Muscle layer of colon (tissue), 2 donors: ENCODE measurements around the gene TTLL10.
"Not testable (repeated sequence)": the region's sequence is repeated elsewhere in the genome, so short reads cannot be mapped to it uniquely, and the experiment has no call there.

Experiments used
- H3K27ac ChIP-seq: one replicate; pipeline ENCODE4 v1.7.0; 2013; ENCODE audit warnings: low read depth, mild to moderate bottlenecking, low read length, moderate library complexity
- H3K27me3 ChIP-seq, 2 donors: one replicate each; pipeline ENCODE4 v1.7.0; 2013; ENCODE audit warnings: low read length in 2 of 2, mild to moderate bottlenecking in 2 of 2; ENCODE audit not compliant: insufficient read depth in 2 of 2, control insufficient read depth in 1 of 2
- H3K36me3 ChIP-seq: one replicate; pipeline ENCODE4 v1.7.0; 2013; ENCODE audit warnings: mild to moderate bottlenecking, low read length; ENCODE audit not compliant: insufficient read depth
- H3K4me1 ChIP-seq: one replicate; pipeline ENCODE4 v1.7.0; 2013; ENCODE audit warnings: mild to moderate bottlenecking, low read length; ENCODE audit not compliant: insufficient read depth
- H3K4me3 ChIP-seq, 2 donors: one replicate each; pipeline ENCODE4 v1.7.0; 2013; ENCODE audit warnings: low read length in 2 of 2, low read depth in 1 of 2, mild to moderate bottlenecking in 1 of 2, moderate library complexity in 1 of 2
- H3K9ac ChIP-seq: one replicate; pipeline ENCODE4 v1.7.0; 2013; ENCODE audit warnings: low read length
- H3K9me3 ChIP-seq: one replicate; pipeline ENCODE4 v1.7.0; 2013; ENCODE audit warnings: mild to moderate bottlenecking, low read length
- donor health status: abdominal sarcoma.
- donor health status: Adenocarcinoma of cecum.

TTLL10 gene

DNA sequence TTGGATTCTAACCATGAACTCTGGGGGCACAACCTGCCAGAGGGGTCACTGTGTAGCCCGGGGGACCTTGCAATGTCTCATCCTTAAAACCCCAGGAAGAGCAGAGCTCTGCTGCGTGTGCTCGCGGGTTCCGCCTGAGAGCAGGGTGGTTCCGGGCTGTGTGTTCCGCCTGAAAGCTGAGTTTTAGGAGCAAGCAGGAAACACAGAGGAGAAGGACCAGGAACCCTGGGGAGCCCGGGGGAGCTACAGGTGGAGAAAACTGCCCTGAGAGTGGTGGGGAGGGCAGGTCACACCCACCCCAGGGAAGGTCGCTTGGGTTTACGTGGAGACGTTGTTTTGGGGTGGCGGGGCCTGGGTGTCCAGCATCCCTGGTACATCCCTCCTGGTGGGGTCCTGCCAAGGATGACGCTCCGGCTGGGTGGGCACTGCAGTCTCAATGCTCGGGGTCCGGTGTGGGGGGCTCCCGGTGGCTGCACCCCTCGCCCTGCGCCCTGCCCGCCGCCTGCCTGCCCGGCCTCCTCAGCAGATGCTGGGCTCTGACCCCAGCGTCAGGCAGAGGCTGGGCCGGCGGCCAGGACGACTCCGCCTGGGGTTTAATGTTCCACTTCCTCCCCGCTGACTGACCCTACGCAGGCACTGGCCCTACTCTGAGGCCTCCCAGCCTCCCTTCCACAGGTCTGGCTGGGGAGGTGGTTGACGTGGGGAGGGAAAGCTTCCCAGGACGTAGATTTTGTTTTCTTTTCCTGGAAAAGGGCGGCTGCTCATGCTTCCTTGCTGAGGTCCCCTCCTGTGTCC, 40.5 kb upstream of the TTLL10 start:
- Histone ChIP-seq H3K27me3 (peaks cover 0 to 24% of the 10 kb centered on the region in 2 donors), H3K27ac (no peak overlapping the region), H3K9ac (no peak overlapping the region), H3K36me3 (no peaks in the 10 kb centered on the region), H3K9me3 (no peaks in the 10 kb centered on the region), H3K4me3 (no peak overlapping the region), H3K4me1 (no peaks in the 10 kb centered on the region)

DNA sequence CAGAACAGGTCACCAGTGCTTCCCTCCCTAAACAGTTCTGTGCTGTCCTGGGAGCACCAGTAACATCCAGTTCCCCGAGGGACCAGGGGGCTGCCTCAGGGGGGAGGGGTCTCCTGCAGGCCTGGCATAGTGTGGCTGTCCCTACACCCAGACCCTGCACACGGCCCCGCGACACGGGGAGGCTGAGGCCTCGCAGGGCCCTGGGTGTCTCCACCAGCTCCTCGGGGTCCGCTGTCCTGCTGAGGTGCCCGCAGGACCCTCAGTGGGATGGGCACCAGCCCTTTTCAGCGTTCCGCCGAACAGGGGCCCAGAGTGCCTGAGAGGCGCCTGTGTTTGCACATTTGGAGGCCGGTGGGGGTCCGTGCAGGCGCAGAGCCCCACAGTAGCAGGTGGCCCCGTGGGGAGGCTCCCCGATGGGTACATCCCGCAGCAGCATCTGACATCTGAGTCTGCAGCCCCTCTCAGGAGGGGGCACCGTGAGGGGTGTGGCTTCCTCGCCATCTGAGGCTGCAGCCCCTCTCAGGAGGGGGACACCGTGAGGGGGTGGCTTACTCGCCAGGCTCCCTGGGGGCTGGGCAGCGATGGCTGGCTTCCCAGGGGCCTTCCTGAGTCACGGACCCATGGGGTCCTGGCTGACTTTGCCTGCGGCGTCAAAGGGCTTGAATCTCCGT, 39.2 kb upstream of the TTLL10 start:
- Histone ChIP-seq H3K27ac (no peak overlapping the region), H3K4me3 (no peak overlapping the region), H3K4me1 (no peaks in the 10 kb centered on the region), H3K9me3 (no peaks in the 10 kb centered on the region), H3K36me3 (no peaks in the 10 kb centered on the region), H3K27me3 (peaks cover 0 to 24% of the 10 kb centered on the region in 2 donors), H3K9ac (no peak overlapping the region)

DNA sequence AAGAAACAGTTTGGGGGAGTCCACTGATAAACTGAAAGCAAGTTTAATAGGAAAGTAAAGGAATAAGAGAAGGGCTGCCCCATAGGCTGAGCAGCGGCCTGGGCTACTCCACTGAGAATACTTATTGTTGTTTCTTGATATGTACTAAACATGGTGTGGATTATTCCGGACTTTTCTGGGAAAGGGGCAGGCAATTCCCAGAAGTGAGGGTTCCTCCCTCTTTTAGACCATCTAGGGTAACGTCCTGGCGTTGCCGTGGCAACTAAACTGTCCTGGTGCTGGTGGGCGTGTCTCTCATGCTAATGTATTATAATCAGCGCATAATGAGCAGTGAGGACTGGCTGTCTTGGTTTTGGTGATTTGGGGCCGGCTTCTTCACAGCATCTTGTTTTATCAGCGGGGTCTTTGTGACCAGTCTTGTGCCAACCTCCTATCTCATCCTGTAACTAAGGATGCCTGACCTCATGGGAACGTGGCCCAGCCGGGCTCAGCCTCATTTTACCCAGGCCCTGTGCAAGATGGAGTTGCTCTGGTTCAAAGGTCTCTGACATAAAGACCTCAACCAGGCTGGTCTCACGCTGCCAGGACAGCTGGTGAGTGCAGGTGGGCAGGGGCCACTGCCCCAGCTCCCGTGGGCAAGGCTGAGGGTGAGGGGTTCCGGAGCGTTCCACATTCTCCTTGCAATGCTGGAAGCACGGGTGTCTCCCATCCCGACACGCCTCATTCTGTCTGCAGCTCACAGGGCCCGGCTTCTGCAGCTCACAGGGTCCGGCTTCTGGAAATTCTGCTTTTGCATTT, 38.1 kb upstream of the TTLL10 start:
- Histone ChIP-seq H3K4me3 (no peak overlapping the region), H3K36me3 (no peaks in the 10 kb centered on the region), H3K9me3 (no peaks in the 10 kb centered on the region), H3K9ac (no peak overlapping the region), H3K27me3 (peaks cover 0 to 24% of the 10 kb centered on the region in 2 donors), H3K4me1 (no peaks in the 10 kb centered on the region), H3K27ac (no peak overlapping the region)

DNA sequence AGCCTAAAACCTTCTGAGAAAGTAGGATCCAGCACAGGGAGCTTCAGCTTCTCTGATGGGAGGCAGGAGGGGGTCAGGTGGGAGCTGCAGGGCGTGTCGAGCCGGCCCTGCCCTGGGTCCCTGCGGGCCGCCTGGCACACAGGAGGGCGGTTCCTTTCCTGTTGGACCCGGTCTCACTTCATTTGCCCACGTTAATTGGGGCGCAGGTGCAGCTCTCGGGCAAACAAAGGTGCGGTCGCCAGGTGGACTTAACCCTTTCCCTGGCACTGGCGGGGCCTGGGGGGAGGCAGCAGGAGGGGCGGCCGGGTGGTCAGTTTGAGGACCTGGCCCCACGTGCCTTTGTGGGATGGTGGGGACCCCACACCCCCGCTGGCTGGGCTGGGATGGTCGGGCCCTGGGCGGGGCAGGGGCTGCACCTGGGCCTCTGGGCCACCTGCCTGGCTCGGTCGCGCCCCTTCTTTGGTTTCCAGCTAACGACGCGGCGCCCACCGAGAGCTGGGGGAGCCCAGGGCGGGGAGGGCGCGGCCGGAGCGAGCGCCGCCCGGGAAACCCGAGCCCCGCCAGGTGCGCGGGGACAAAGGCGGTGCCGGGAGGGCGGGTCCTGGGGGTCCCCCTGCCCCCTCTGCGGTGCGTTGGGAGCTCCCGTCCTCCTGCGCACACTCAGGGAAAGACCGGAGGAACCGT, 37.0 kb upstream of the TTLL10 start:
- no peak overlapping the region for H3K9ac ChIP-seq
- H3K9me3 ChIP-seq = no peaks in the 10 kb centered on the region
- H3K36me3 ChIP-seq = no peaks in the 10 kb centered on the region
- no peak overlapping the region for H3K4me3 ChIP-seq
- peaks cover 0 to 26% of the 10 kb centered on the region in 2 donors for H3K27me3 ChIP-seq
- no peaks in the 10 kb centered on the region for H3K4me1 ChIP-seq
- H3K27ac ChIP-seq = no peak overlapping the region

DNA sequence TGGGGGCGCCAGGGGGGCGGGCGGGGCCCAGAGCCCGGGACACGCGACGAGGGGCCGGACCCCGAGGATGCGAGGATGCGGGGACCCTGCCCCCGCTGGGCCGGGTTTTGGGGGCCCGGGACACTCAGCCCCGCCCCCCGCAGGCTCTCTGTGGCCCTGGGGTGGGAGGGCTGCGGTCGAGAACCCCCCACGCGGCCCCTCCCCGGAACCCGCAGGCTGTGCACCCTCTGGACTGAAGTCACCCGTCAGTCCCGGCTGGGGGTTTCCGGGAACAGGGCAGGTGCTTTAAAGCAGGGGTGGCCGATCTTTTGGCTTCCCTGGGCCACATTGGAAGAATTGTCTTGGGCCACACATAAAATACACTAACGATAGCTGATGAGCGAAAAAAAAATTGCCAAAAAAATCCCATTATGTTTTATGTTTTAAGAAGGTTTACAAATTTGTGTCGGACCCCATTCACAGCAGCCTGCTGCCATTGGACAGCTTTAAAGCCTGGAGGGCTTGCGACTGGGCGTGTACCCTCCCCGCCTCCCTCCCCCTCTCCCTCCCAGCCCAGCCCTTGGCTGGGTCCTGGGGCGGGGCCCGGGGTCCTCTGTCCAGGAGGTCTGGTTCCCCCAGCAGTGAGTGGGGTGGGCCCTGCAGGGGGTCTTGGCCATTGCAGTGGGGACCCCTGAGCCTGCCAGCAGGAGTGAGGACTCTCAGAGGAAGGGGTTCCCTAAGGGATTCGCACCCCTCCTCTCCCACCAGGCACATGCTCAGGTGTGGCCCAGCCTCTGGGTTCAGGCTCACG, 36.2 kb upstream of the TTLL10 start:
- Histone ChIP-seq H3K9ac (no peak overlapping the region), H3K27ac (no peak overlapping the region), H3K4me3 (no peak overlapping the region), H3K4me1 (no peaks in the 10 kb centered on the region), H3K27me3 (peaks cover 0 to 29% of the 10 kb centered on the region in 2 donors), H3K9me3 (no peaks in the 10 kb centered on the region), H3K36me3 (no peaks in the 10 kb centered on the region)

DNA sequence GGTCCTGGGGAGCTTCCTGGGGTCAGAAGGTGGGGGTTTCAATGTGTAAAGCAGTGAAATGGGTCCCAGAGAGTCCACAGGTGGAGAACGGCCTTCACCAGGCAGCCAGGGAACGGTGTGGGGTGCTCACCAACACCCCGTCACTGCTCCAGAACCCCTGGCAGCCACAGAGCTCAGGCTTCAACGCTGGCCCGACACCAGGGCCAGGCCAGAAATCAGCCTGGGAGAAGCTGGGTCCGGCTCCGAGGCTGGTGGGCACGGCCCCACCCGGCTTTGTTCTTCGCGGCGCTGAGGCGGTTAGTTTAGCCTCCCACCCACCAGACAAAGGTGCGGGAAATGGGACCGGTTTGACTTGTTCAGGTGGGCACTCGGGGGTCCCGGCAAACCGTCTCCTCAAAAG, 33.0 kb upstream of the TTLL10 start:
- Histone ChIP-seq H3K4me1 (no peaks in the 10 kb centered on the region), H3K27me3 (peaks cover 0 to 30% of the 10 kb centered on the region in 2 donors), H3K36me3 (no peaks in the 10 kb centered on the region), H3K27ac (no peak overlapping the region), H3K9ac (no peak overlapping the region), H3K4me3 (no peak overlapping the region), H3K9me3 (no peaks in the 10 kb centered on the region)

DNA sequence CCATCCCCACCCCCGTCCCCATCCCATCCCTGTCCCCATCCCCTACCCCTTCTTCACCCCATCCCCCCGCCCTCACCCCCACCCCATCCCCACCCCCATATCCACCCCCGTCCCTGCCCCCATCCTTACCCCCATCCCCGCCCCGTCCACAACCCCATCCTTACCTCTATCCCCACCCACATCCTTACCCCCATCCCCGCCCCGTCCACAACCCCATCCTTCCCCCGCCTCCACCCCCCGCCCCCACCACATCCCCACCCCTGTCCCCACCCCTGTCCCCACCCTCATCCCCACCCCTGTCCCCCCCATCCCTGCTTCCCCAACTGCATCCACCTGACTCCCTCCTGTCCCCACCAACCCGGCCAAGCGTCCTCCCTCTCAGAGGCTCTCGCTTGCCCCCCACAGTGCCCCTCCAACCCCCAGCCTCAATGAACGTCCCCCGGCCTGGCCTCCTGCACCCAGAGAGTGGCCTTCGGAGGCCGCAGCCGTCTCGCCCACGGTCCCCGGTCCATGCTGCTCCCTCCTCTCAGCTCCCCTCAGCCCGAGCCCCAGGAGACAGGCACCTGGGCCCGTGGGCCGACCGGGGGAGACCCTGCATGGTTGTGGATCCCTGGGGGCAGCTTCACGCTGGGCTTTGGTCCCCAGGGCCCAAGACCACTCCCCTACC, 32.3 kb upstream of the TTLL10 start:
- Histone ChIP-seq H3K9ac (no peak overlapping the region), H3K9me3 (no peaks in the 10 kb centered on the region), H3K27me3 (peaks cover 0 to 27% of the 10 kb centered on the region in 2 donors), H3K4me1 (no peaks in the 10 kb centered on the region), H3K4me3 (no peak overlapping the region), H3K36me3 (no peaks in the 10 kb centered on the region), H3K27ac (no peak overlapping the region)

DNA sequence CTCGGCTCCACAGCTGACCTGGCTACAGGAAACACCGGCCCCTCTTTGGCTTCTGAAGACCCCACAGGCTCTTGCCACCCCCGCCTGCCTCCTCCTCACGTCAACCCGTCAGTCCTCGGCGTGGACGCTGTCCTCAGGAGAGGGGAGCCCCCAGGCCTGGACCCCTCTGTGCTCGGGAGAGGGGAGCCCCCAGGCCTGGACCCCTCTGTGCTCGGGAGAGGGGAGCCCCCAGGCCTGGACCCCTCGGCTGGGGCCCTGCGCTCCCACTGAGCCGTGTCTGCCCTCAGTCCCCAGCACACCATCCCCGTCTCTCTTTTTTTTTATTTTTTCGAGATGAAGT, 31.8 kb upstream of the TTLL10 start:
- no peaks in the 10 kb centered on the region for H3K4me1 ChIP-seq
- H3K4me3 ChIP-seq = no peak overlapping the region
- peaks cover 0 to 22% of the 10 kb centered on the region in 2 donors for H3K27me3 ChIP-seq
- H3K27ac ChIP-seq = no peak overlapping the region
- no peaks in the 10 kb centered on the region for H3K36me3 ChIP-seq
- no peaks in the 10 kb centered on the region for H3K9me3 ChIP-seq
- no peak overlapping the region for H3K9ac ChIP-seq

DNA sequence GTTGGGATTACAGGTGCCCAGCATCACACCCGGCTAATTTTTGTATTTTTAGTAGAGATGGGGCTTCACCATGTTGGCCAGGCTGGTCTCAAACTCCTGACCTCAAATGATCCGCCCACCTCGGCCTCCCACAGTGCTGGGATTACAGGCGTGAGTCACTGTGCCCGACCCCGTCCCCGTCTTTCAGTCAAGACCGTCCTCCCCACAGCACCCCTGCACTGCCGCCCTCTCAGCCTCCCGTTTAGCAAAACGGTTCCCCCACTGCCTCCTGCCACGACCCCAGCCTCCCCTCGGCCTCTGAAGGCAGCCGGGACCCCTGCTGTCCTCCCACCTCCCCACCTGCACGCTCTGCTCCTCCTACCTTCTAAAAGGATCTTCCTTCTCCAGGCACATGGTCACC, 31.3 kb upstream of the TTLL10 start:
- H3K4me3 ChIP-seq, H3K4me1 ChIP-seq, H3K36me3 ChIP-seq, H3K9ac ChIP-seq, H3K9me3 ChIP-seq, H3K27ac ChIP-seq: not testable (repeated sequence)
- H3K27me3 ChIP-seq = peaks cover 0 to 17% of the 10 kb centered on the region in 2 donors

DNA sequence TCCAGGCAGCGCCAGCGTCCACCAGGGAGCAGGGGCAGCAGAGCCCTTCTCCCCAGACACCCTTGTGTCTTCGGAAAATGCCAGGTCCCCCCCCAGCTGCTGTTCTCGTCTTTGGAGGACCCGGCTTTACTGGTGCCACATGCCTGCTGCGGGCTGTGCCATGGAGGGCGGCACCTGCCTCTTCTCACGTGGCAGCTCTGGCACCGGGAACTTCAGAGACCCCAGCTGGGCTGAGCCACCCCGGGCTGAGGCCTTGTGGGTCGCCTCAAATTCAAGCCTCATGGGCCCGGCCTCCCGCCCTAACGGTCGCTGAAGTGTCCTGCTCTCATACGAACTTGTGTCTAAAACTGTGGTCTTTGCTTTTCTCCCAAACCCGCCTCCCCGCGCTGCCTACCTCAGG, 30.8 kb upstream of the TTLL10 start:
- peaks cover 0 to 12% of the 10 kb centered on the region in 2 donors for H3K27me3 ChIP-seq
- H3K4me3 ChIP-seq = no peak overlapping the region
- H3K4me1 ChIP-seq = no peaks in the 10 kb centered on the region
- H3K36me3 ChIP-seq = no peaks in the 10 kb centered on the region
- no peak overlapping the region for H3K27ac ChIP-seq
- H3K9ac ChIP-seq = no peak overlapping the region
- no peaks in the 10 kb centered on the region for H3K9me3 ChIP-seq
